GM21619 (cell line): Measurements from ENCODE around the gene MDH1B.

ENCODE experiments used
- ATAC-seq: cut with Tn5 transposase; IDR thresholded peaks from one replicate; pipeline ENCODE4 v1.9.1; 2021; ENCODE audit not compliant: unreplicated experiment

Gene MDH1B

DNA sequence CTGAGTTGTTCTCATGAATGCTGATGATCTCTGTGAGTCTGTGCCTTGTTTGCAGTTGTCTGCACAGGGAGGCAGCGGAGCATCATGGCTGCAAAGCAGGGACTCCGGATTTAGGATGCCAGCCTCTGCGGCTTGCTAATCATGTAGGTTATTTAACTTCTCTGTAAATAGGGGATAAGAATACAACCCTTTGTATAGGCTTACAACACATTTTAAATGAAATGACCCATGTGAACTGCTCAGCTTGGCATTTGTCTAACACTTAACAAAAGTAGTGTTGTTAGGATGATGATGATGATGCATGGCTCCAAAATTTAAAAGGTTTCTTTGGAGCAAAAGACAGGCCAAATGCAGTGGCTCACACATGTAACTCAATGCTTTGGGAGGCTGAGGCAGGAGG lies 66.3 kb downstream of the MDH1B start:
- ATAC-seq: no peak

DNA sequence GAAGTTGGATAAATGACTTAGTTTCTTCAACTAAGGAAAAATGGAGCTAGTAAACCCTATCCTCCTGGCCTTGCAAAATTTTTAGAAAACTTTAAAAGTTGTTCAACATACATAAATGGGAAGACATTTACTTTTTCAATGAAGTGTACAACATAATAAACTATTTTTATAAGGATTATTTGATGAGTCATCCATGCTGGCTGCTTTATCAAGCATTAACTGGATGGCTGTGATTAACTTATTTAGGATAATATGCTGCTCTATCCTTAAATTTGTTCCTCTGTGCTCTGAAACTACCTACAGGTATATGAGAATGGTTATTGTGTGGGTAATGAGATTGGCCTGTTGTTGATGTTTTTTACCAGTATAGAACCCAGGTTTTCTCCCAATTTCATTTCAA lies 68.2 kb downstream of the MDH1B start:
- ATAC-seq: no peak

DNA sequence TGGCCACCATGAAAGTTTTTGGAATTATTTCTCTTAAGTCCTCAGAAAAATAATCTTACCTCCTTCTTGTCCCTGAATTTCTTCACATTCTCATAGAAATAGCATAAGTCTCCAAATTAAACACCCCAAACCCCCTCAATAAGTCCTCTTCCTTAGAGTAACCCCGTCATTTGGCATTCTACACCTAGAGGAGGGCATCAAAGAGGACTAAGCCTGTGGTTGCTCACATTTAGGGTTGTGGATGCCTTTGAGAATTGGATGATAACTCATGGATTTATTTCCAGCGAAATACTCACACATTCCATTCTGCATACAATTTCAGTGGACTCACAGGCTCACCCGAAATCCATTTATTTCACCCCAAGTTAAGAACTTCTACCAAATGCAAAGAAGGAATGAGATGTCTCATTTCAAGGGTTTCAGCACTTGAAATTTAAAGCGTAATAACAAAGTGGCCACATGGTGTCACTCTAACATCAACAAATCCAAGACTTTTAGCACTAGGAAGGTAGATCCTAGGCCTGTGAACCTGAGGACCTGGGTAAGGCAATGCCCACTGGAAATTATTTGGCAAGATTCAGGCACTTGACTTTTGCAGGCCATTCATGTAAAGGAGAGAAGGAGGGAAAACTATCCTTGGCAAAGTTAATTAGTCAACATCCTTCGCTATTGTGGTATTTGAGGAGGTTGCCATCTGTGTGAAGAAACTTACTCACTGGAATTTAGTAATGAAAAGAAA lies 71.6 kb downstream of the MDH1B start:
- ATAC-seq: peak; percentile 64

DNA sequence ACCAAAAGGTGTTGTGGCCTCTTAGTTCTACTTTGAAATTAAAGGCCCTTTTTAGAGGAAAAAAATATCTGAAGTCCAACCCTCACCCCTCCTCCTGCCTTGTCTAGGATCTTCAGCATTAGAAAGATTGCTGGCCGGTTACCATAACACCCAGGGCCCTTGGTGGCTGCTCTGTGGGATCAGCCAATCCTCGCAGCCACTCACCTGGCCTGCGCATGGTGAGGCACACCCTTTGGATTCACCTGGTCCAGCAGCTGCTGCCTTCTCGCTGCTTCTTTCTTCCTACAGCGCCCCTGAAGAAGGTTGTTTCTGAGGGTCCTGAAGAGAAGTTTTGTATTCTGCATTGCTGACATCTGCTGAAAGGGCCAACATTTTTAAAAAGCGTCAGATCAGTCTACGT lies 72.2 kb downstream of the MDH1B start:
- ATAC-seq: no peak

DNA sequence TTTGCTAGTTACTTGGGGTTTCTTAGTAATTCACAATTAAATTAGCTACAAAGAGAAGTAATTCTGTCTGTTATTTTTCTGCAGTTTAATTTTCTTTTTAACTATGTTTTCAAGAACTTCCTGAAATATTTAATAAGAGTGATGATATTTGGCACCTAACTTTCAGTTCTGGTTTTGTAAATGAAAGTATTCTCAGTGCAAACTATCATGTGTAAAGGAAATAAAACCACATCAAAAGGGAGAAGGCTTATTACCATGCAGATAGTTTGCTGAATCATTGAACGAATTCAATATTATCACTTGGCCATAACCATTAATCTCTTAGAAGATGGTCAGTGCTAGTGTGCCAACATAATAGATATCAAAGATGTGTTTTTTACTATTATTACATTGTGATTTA lies 76.1 kb downstream of the MDH1B start:
- no peak for ATAC-seq

DNA sequence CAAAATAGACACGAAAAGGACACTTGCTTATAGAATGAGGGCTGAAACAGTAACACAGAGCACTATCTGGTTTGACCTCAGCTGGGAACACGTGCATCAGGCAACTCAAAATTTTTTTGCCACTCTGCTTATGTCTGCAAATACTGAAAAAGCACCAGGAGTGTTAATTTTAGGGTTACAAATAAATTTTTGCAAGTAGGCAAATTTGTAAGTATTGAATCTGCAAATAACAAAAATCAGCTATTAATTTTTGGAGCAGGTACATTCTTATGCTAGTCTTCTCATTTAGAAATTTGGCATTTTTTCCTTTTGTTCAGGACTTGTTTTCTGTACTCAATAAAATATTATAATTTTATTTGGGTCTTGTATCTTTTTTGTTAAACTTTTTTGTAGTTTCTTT lies 76.7 kb downstream of the MDH1B start:
- ATAC-seq: no peak
